GM21528 (cell line): ENCODE measurements around the gene SRCIN1.
"Not testable (repeated sequence)": the region's sequence is repeated elsewhere in the genome, so short reads cannot be mapped to it uniquely, and the experiment has no call there.

Source experiments
- ATAC-seq: cut with Tn5 transposase; IDR thresholded peaks from one replicate; pipeline ENCODE4 v1.9.1; 2021; ENCODE audit warnings: mild to moderate bottlenecking, moderate library complexity; ENCODE audit not compliant: unreplicated experiment, low FRiP score

Gene SRCIN1, protein sequence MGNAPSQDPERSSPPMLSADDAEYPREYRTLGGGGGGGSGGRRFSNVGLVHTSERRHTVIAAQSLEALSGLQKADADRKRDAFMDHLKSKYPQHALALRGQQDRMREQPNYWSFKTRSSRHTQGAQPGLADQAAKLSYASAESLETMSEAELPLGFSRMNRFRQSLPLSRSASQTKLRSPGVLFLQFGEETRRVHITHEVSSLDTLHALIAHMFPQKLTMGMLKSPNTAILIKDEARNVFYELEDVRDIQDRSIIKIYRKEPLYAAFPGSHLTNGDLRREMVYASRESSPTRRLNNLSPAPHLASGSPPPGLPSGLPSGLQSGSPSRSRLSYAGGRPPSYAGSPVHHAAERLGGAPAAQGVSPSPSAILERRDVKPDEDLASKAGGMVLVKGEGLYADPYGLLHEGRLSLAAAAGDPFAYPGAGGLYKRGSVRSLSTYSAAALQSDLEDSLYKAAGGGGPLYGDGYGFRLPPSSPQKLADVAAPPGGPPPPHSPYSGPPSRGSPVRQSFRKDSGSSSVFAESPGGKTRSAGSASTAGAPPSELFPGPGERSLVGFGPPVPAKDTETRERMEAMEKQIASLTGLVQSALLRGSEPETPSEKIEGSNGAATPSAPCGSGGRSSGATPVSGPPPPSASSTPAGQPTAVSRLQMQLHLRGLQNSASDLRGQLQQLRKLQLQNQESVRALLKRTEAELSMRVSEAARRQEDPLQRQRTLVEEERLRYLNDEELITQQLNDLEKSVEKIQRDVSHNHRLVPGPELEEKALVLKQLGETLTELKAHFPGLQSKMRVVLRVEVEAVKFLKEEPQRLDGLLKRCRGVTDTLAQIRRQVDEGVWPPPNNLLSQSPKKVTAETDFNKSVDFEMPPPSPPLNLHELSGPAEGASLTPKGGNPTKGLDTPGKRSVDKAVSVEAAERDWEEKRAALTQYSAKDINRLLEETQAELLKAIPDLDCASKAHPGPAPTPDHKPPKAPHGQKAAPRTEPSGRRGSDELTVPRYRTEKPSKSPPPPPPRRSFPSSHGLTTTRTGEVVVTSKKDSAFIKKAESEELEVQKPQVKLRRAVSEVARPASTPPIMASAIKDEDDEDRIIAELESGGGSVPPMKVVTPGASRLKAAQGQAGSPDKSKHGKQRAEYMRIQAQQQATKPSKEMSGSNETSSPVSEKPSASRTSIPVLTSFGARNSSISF

GRCh38 chr17:38605841-38606645, at the start of gene SRCIN1:
SRCIN1 (minus strand) TSS chr17:38605952; CDS start chr17:38605705, 247 bp downstream.
- ATAC-seq: no peak

GRCh38 chr17:38654411-38655398, 49.0 kb upstream of the SRCIN1 start:
- ATAC-seq: no peak

DNA sequence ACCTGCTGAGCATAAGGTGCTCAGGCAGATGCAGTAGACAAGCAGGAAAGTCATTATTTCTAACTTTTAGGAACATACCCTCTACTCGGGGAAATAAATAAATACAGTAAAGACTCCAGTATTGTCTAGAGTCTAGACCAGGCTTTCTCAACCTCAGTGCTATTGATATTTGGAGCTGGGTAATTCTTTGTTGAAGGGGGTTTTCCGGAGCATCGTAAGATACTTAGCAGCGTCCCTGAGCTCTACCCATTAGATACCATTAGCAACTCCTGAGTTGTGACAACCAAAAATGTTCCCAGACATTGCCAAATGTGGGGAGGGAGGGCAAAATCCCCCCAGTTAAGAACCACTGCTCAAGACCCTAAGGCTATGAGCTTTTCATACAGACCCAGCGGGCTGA, 47.9 kb upstream of the SRCIN1 start:
- no peak for ATAC-seq

DNA sequence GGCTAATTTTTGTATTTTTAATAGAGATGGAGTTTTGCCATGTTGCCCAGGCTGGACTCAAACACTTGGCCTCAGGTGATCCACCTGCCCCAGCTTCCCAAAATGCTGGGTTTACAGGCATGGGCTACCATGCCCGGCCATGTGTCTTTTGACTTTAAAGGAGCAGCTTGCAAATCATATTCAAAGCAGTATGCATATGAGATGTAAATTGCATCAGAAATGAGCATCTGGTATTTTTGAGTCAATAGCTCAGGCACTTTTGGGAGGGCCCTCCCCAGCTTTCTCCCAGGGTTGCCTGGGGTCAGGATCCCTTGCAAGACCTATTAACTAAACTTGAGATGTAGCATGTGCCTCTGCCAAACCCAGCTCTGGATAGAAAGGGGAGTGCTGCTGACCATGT, 47.5 kb upstream of the SRCIN1 start:
- ATAC-seq: no peak

GRCh38 chr17:38650653-38651173, 45.0 kb upstream of the SRCIN1 start:
- not testable (repeated sequence) for ATAC-seq

GRCh38 chr17:38637951-38638350, 32.2 kb upstream of the SRCIN1 start:
- ATAC-seq: no peak

DNA sequence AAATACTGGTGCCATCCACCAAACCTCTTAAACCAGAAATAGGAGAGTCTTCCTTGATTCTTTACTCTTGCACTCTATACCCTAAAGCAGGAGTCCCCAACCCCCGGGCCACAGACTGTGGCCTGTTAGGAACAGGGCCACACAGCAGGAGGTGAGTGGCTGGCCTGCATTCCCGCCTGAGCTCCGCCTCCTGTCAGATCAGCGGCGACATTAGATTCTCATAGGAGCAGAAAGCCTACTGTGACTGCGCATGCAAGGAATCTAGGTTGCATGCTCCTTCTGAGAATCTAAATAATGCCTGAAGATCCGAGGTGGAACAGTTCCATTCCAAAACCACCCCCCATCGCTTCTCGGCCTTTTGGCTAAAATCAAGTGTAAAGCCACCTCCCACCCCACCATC, 30.3 kb upstream of the SRCIN1 start:
- no peak for ATAC-seq

- ATAC-seq: no peak
Measured at GRCh38 chr17:38632334-38632733, 26.6 kb upstream of the SRCIN1 start.

- ATAC-seq: no peak
Measured at GRCh38 chr17:38628441-38628840, 22.7 kb upstream of the SRCIN1 start.

DNA sequence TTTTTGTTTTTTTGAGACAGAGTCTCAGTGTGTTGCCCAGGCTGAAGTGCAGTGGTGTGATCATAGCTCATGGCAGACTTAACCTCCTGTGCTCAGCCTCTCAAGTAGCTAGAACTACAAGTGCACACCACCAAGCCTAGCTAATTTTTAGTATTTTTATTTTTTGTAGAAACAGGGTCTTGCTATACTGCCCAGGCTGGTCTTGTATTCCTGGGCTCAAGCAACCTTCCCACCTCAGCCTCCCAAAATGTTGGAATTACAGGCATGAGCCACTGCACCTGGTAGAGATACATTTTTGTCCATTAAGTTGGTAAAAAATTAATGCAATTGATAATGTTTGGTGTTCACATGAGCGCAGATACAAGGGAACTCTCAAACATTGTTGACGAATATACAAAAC, 22.2 kb upstream of the SRCIN1 start:
- ATAC-seq: no peak

DNA sequence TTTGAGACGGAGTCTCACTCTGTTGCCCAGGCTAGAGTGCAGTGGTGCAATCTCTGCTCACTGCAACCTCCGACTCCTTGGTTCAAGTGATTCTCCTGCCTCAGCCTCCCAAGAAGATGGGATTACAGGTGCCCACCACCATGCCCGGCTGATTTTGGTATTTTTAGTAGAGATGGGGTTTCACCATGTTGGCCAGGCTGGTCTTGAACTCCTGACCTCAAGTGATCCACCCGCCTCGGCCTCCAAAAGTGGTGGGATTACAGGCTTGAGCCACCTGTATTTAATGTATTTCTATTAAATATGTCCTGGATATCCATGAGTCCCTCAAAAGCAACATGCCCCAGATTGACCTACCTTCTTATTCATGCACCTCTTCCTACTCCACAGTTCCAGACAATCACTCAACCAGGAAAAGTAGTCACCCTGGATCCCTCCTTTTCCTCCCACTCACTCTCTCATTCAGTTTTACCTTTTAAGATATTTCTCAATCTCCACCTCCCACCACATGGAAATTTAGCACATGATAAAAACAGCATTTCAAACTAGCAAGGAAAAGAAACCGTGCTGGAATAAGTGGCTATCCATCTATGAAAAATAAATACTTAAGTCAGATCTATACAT, 21.0 kb upstream of the SRCIN1 start:
- not testable (repeated sequence) for ATAC-seq

- ATAC-seq: no peak
Measured at GRCh38 chr17:38625482-38625881, 19.7 kb upstream of the SRCIN1 start.

GRCh38 chr17:38624782-38625355, 19.1 kb upstream of the SRCIN1 start:
- peak; percentile 71 for ATAC-seq

DNA sequence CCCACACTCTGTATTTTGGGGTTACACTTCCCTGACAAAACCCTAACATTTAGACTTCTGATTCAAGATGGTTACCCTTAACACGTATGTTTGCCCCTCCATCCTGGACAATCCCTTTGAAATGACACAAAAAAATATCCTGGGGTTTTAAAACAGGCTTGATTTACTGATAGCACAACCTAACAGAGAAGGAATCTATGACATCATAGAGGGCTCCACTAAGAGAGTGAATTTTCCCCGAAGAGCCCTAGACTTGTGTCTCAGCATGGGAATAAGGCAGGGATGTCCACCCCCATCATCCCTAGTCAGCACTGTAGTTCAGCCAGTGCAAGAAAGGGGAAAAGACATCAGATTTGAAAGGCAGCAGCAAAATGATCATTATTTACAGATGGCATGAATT, 15.8 kb upstream of the SRCIN1 start:
- no peak for ATAC-seq

DNA sequence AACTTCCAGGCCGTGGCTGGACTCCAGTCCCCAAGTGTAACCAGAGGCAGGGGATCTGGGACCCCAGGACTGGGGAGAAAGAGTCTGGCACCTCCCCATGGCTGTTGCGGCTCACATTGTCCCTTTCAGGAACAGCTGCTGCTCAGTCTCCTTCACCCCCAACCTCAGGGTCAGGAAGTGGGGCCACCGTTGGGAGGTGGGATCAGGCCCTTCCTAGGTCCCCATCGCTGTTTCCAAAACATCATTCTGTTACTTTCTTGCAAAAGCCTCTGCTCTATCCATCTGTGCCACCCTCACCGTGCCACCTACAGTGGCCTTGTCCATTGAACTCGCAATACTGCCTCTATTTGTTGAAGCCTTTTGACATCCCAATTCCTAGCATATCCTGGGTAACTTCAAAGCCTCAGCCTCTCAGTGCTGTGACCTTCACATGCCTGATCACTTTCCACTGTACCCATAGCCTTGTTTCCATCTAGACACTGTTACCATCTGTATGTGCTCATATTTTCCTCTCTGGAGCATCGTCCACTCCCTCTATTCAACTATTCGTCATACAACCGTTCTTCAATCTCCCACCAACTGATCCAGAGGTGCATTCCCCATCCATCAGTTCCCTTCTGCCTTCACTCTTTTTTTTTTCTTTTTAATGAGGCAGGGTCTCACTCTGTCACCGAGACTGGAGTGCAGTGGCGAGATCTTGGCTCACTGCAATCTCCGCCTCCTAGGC, 15.0 kb upstream of the SRCIN1 start:
- no peak for ATAC-seq

- ATAC-seq: no peak
Measured at GRCh38 chr17:38619937-38620550, 14.3 kb upstream of the SRCIN1 start.

DNA sequence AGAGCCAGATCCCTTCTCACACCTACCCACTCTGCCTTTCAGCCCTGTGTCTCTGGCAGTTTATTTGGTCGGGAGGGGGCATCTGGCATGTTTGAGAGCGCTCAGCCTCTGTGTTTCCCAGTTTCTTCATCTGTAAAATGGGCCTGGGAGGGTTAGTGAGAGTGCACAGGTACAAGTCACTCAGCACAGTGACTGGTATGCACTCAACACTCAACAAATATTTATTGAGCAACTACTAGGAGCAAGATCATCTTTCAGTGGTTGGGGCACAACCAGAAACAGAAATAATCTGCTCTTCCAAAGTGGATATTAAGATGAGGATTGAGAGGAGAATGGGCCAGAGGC, 13.7 kb upstream of the SRCIN1 start:
- ATAC-seq: no peak
